ENCODE measurements around the gene UGT2A1.

UGT2A1 gene

DNA sequence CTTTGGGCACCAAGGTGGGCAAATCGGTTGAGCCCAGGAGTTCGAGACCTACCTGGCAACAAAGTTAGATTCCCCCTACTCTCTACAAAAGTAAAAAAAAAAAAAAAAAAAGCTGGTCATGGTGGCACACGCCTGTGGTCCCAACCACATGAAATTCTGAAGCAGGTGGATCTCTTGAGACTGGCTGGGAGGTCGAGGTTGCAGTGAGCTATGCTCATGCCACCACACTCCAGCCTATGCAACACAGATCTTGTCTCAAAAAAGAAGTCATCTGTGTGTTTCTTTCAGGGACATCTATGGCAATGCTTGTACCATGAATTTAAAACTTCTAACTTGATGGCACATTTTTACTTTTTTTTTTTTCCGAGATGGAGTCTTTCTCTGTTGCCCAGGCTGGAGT, 68.9 kb downstream of the UGT2A1 start:
- DNase-seq: no peak

DNA sequence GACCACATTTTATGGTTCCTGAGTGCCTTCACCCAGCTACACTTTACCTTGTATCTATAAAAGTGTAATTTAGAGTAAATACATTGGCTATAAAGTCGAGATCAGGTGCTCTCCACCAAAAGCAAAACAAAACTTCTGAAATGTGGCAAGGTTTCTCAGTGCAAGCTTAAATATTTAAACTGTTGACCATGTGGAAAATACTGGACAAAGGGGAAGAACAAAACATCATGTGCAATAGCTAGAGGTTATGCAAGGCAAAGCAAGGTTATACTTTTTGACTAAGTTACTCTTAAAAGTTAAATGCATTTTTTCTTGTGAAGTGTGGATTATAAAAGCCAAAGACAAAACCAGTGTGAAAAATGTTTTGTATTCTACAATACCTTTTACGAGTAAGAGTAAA, 69.5 kb downstream of the UGT2A1 start:
- DNase-seq: no peak

DNA sequence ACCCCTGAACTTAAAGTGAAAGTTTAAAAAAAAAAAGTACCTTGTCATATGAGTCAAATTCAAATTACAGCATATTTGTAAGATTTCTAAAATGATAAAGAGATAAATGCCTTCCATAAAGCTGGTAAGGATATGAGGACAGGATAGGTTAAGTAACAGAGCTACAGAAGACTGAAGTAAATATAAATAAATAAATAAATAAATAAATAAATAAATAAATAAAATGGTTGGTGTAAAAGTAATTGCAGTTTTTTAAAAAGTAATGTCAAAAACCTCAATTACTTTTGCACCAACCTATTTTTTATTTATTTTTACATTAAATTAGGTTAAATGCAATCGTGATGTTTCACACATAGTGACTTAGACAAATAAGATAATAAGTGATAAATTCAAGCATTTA, 75.8 kb downstream of the UGT2A1 start:
- no peak for DNase-seq

DNA sequence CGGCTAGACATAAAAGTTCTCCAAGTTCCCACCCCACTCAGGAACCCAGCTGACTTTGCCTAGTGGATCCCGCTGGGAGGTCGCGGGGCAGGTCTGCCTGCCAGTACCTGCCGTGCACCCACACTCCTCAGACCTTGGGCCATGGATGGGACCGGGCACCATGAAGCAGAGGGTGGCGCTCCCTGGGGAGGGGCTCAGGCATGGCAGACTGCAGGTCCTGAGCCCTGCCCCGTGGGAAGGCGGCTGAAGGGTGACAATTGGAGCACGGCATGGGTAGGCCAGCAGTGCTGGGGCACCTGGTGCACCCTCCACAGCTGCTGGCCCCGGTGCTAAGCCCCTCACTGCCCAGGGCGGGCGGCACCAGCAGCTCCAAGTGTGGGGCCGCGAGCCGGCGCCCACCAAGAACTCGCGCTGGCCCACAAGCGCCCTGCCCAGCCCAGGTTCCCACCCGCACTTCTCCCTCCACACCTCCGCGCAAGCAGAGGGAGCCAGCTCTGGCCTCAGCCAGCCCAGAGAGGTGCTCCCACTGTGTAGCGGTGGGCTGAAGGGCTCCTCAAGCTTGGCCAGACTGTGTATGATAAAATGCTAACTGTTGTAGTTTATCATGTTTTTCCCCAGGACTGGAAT, 76.7 kb downstream of the UGT2A1 start:
- DNase-seq: no peak

DNA sequence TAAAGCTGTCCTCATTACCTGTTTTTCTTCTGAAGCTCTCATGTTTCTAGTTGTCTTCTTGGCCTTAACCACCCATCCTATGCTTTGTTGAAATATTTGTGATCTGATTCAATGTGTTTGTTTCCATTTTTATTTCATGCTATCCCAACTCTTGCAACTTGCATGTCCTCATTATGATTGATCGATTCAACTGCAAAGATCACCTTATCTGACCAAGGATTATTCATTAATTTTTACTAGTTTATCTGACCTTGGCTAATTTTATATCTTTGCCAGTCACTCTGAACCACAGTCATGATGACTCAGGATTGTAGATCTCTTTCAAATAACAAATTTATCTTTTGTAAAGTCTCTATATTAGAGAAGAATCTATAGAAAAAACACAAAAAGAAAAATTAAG, 84.3 kb downstream of the UGT2A1 start:
- DNase-seq: no peak

DNA sequence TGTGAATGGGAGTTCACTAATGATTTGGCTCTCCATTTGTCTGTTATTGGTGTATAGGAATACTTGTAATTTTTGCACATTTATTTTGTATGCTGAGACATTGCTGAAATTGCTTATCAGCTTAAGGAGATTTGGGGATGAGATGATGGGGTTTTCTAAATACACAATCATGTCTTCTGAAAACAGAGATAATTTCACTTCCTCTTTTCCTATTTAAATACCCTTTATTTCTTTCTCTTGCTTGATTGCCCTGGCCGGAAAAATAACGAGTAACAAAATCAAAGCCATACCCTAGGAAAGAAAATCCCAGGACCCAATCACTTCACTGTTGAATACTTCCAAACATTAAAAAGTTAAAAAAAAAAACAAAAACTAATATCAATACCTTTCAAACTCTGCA, 89.6 kb downstream of the UGT2A1 start:
- no peak for DNase-seq

DNA sequence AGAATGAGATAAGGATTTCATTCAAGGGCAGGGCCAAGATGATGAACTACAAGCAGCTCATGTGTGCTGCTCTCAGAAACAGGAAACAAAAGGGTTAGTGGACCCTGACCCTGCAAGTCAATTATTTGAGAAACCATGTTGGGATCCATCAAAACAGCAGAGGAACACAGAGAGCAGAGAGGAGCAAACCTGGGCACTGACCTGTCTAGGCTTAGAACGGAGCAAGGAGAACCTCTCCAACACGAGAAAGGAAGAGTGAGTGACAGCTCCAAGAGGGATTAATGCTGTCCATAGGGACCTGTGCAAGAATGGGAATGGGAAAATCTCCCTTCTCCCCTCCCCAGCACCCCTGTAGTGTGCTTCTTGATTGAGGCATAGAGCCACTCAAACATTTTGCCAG, 103.4 kb downstream of the UGT2A1 start:
- no peak for DNase-seq

DNA sequence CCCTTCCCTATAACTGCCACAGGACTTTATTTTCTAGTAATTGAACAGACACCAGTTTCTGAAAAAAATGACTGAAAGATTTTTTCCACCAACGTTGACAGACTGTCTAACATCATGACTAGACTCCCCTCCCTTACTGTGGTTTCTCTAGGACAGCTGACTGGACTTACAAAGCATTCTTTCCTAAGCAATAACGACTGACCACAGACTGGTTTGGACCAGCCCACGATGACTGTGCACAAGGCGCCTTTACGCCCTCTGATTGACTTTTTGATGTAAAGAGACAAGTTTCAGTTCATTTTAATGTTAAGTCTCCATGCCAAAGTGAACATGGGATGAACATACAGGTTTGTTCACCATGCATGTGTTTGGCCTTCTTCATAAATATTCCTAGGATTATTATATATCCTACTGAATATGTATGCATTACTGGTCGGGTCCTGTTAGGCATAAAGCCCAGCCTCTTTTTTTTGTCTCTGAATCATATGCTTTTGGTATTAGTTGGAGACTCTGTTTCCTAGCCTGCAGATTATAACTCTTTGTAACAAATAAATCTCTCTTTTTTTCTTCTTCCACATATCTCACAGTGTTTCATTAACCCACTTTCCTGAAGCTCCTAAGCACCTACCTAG, 106.8 kb downstream of the UGT2A1 start:
- DNase-seq: no peak
